ENCODE results near the gene THOP1.
"Not testable (repeated sequence)": the region's sequence is repeated elsewhere in the genome, so short reads cannot be mapped to it uniquely, and the experiment has no call there.

Gene THOP1

DNA sequence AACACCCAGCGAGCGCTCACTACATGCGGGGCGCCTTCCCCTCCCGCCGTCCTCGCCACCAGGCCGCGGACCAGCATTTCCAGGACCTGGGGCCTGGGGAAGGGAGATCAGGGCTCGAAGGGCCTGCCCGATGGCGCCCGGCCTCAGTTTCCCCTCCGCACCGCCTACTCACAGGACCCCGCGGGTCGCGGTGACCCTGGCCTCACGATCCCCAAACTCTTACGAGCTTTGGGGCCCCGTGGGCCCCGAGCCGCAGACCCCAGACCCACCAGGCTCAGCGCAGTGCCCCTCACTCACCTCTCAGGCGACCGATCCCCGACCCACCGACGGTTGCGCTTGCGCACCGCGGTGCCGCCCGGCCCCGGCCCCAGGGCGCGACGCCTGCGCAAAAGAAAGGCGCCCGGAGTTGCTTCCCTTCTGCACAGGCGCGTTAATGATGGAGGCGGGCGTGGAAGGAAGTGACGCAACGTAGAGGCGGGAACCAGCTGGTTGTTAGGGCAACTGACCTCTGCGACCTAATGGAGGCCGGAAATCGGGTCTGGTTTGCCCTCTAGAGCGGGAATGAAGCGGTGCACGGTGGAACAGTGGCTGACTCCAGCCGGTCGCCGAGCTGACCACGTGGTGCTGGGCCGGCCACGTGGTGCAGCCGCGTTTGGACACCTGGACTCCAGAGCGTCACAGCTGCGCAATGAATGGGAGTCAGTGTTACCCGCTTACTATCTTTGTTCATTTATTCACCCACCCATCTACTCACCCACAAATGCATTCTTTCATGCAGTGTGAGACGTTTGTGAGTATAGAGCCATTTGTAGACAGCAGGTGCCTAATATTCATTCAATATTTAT lies 2.1 kb upstream of the THOP1 start, which contains the start of gene SGTA:
TSS of gene SGTA (minus strand) at position 338 of the 845 bp plus-strand sequence. CDS start 14,205 bp downstream, outside the sequence.
- FAIRE-seq, result peak; percentile 95

DNA sequence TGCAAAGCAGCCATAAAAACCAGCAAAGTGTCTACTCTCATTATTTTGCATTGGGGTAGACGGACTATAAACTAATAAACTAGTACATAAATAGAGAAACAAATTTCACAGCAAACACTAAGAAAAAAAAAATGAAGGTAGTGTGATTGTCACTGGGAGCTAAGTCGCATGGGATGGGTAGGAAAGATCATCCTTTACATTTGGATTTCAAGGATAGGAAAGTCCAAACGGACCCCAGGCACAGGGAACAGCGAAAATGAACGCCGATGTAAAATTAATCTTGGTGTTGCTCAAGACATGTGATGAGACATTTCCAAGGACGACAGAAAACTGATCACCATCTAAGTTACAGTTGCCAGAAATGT lies 1.5 kb upstream of the THOP1 start:
- FAIRE-seq, result no peak

DNA sequence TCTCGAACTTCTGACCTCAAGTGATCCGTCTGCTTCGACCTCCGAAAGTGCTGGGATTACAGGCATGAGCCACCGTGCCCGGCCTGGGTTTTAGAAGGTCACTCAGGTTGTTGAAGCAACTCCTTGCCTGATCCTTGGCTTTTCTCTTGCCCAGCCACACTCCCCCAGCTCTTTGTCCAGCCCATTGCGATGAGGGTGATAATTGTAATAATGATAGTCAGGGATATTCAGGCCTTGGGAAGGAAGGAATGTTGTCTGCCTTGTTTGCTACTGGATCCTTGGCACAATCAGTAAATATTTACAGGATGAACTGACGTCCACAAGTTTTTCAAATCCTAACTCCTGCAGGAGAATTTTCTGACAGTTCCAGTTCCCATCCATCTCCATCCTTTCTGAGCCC lies 1.8 kb downstream of the THOP1 start:
- no peak for FAIRE-seq

DNA sequence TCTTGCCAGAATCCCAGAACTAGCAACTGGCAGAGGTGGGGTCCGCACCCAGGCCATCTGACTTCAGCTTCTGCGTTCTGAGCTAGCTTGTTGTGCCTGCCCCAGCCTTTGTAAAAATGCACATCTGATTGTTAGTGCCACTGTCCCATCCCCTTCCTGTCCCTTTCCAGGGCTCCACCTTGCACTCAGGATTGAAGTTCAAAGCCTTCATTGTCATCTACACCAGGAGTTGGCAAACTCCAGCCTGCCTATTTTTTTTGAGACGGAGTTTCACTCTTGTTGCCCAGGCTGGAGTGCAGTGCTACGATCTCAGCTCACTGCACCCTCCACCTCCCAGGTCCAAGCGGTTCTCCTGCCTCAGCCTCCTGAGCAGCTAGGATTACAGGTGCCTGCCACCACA lies 2.9 kb downstream of the THOP1 start:
- no peak for FAIRE-seq

DNA sequence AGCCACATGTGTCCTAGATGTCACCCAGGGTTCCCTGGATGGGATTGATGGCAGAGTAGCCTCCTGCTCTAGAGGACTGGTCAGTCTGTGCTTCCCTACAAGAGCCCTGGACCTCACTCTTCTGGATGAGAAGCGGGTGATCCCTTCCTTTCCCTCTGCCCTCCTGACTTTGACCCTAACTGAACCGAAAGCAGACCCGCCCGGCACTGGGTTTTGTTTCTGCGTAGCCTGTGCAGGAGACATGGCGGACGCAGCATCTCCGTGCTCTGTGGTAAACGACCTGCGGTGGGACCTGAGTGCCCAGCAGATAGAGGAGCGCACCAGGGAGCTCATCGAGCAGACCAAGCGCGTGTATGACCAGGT lies 4.9 kb downstream of the THOP1 start:
- FAIRE-seq, result no peak

DNA sequence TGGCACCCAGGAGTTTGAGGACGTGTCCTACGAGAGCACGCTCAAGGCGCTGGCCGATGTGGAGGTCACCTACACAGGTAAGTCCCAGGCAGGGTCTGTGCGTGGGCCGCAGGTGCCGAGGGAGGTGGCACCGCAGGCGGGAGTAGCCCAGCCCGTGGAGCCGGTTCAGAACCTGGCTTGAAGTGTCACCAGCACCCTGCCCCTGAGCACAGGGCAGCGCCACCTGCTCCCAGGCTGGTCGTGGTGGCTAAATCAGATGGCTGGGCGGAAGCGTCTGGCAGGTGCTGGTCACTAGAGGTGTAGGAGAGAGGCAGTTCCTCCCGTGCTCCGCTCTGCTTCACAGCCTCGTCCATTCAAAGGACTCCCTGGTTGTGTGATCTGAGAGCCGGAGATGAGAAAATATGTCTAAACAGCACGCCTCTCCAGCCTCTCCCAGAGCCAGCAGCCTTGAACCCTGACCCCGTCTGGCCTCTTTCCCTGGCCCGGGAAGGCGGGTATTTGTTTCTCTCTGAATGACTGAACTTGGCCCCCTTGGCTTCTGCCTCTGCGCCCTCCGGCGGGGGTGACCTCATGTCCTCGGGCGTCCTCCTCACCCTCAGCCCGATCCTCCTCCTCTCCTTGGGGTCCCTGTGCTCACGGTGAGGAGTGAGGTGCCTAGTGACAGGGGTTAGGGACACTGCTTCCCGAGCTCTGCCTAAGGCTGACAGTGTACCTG lies 5.4 kb downstream of the THOP1 start:
- no peak for FAIRE-seq

DNA sequence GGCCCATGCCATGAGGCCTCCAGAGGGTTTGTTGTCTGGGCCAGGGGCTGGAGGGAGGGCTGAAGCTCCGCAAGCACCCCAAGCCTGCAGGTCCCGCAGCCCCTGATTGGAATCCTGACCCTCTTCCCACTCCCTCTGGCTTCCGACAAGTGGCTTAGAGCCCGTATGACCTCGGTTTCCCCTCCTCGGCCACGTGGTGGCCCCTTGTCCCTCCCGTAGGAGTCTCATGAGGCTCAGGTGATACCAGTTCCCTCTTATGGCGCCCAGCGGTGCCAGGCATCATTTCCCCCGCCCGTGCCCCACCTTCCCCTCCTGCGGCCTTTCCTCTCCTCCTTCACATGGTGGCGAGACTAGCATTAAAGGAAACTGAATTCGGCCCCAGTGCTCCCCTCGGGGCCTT lies 6.1 kb downstream of the THOP1 start:
- FAIRE-seq, result no peak

DNA sequence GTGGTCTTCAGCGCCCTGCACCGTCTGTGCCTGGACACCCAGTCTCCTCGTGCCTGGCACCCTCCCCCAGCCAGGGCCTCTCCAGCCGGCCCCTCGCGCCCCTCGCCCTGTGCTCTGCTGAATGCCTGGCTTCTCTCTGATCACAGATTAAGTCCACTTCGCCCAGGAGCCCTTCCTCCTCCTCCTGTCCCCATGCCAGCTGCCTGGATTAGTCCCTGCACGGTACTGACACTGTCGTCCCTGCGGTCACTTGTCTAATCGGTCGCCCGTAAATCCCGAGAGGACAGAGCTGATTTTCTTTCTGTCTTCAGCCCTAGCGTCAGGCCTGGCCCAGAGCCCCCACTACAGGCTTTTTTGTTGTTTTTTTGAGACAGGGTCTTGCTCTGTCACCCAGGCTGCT lies 6.6 kb downstream of the THOP1 start:
- no peak for FAIRE-seq

DNA sequence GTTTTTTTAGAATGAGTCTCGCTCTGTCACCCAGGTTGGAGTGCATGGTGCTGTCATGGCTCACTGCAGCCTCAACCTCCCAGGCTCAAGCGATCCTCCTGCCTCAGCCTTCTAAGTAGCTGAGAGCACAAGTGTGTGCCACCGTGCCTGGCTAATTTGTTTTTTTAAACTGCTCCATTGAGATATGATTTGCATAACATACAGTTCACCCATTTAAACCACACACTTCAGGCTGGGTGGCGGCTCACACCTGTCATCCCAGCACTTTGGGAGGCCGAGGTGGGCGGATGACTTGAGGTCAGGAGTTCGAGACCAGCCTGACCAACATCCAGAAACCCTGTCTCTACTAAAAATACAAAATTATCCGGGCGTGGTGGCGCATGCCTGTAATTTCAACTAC lies 7.4 kb downstream of the THOP1 start:
- not testable (repeated sequence) for FAIRE-seq

DNA sequence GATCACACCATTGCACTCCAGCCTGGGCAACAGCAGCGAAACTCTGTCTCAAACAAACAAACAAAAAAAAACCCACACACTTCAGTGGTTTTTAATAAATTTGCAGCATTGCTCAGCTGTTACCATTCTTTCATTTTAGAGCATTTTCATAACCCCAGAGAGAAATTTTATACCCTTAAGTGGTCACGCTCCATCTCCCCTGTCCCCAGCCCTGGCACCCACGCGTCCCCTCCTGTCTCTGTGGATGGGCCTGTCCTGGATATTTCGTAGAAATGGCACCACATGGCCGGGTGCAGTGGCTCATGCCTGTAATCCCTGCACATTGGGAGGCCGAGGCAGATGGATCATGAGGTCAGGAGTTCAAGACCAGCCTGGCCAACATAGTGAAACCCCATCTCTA lies 7.8 kb downstream of the THOP1 start:
- FAIRE-seq, result no peak

DNA sequence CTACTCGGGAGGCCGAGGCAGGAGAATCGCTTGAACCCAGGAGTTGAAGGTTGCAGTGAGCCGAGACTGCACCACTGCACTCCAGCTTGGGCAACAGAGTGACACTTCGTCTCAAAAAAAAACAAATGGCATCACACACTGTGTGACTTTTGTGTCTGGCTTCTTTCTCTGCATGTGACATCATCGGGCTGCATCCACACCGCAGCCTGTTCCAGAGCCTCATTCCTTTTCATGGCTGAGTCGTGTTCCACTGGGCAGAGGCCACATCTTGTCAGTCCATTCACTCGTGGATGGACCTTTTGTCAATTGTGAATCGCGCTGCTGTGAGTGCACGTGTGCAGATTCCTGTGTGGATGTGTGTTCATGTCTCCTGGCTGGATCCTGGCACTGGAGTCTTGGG lies 8.3 kb downstream of the THOP1 start:
- no peak for FAIRE-seq

DNA sequence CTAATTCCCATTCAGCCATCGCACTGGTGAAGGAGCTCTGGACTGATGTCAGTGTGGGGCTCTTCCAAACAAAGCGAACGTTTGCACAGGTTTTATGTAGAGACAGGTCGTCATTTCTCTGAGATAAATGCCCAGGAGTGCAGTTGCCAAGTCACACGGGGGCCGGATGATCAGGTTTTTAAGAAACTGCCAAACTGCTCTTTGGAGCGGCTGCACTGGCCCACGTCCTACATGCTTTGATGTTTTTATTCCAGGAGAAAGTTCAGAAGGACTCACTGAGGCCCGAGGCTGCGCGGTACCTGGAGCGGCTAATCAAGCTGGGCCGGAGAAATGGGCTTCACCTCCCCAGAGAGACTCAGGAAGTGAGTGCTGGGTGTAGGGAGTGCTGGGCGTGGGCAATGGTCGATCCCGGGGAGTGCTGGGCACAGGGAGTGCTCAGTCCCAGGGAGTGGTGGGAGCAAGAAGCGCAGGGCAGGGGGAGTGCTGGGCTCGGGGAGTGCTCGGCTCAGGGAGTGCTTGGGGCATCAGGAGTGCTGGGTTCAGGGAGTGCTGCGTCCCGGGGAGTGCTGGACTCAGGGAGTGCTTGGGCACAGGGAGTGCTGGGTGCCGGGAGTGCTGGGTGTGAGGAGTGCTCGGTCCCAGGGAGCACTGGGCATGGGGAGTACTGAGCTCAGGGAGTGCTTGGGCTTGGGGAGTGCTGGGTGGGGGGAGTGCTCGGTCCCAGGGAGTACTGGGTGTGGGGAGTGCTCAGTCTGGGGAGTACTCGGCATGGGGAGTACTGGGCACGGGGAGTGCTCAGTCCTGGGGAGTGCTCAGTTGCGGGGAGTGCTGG lies 10.7 kb downstream of the THOP1 start:
- FAIRE-seq, result no peak

DNA sequence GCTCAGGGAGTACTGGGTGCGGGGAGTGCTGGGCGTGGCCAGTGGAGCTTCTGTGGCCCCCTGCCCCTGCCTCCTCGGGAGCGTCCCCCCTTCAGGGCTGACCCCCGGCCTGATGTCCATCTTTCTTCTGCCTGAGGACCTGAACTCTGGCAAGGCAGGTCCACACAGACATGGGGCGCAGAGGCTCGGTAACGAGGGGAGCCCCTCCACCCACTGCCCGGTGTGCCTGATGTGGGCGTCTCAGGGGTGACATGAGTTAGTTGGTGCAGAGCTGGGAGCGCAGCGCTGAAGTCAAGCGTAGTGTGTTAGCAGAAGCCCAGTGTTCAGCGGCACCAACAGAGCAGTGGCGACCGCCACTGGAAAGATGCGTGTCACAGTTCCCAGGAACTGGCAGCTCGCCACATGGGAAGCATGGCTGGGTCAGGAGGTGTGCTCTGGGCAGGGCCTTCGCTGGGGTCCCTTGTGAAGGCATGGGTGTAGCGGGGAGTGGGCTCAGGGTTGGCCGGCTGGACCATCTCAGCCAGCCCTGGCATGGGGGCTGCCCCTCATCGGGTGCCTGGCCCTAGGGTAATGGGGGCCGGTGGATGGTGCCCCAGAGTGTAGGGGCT lies 11.5 kb downstream of the THOP1 start:
- FAIRE-seq, result no peak

DNA sequence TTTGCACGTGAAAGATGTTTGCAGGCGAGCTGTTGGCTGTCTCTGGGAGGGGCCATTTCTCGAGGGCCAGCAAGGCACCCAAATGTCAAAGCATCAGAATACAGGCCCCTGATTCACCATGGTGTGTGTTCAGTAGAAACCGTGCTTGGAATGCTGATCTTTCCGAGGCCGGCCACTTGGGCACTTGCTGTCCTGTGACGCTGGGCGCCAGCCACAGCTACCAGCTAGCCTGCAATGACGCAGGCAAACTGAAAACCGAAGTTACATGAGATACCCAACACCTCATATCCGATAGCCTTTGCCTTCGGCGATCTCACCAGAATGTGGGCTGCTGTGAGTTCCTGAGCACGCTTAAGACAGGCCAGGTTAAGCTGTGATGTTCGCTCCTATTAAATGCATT lies 12.0 kb downstream of the THOP1 start:
- FAIRE-seq, result no peak

DNA sequence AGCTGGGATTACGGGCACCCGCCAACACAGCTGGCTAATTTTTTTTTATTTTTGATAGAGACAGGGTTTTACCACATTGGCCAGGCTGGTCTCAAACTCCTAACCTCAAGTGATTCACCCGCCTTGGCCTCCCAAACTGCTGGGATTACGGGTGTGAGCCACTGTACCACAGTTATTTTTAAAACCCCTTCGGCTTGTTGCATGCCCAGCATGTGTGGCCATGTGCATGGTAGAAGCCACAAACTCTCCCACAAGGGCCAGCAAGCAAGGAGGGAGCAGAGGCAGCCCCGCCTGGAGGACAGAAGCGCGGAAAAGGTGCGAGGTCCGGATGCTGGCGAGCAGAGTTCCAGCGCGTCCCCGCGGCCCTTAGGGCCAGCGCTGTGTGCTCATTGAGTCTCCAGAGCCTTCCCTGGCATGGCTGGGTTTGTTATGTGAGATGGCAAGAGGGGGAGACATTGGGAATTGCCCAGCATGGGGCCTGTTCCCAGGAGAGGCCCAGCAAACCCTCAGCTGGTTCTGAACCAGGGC lies 12.9 kb downstream of the THOP1 start:
- no peak for FAIRE-seq

DNA sequence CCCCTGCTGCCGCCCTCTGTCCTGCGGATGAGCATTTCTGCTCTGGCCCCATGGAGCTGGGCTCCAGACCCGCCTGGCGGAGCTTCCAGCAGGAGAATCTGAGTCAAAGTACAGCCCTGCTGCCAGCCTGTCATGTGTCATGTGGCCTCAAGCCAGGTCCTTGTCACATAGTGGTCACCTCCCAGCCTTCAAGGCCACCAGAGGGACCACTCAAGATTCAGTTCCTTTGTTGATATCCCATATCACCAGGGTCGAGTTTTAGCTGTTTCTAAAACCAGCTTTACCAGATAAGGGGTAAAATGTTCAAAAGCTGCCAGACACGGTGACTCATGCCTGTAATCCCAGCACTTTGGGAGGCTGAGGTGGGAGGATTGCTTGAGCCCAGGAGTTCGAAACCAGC lies 13.4 kb downstream of the THOP1 start:
- no peak for FAIRE-seq

DNA sequence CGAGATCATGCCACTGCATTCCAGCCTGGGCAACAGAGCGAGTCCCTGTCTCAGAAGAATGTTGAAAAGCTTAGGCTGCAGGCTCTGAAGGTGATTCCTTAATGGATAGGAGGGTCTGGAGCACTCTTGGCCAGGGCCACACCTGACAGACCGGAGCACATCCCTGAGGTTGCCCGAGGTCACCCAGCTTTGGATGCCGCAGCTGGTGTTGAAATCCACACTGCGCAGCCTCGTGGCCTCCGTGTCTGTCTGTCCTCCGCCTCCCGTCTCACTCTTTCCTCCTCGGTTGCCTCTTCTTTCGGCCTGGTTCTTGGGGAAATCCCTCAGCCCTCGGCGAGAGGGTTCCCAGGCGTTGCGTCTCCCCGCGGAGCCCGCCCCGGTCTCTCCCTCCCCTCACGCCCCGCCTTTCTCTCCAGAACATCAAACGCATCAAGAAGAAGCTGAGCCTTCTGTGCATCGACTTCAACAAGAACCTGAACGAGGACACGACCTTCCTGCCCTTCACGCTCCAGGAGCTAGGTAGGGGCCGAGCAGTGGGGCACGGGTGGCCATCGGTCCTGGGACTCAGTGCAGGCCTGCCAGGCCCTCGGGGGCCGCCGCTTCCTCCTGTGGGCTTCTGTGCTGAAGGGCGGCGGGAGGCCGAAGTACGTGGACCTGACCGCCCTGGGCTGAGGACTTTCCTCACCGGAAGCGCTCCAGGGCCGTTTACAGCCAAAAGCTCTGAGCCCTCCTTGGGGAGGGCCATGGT lies 14.1 kb downstream of the THOP1 start:
- no peak for FAIRE-seq

DNA sequence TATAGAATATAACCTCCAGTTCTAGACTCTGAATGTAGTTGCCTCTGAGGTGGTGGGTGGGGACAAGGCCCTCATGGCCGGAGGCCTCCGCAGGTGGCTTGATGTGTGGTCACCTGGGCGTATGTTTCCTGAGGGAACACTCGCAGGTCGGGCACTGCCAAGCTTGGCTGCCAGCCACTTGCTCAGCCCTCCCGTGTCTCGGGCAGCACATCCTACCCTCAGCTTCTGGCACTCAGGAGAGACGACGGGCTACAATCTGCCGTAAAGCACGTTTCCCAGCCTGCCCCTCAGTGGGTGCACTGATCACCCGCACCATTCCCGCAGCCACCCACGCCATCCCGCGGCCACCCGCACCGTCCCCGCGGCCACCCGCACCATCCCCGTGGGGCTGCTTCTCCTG lies 15.2 kb downstream of the THOP1 start:
- FAIRE-seq, result no peak

DNA sequence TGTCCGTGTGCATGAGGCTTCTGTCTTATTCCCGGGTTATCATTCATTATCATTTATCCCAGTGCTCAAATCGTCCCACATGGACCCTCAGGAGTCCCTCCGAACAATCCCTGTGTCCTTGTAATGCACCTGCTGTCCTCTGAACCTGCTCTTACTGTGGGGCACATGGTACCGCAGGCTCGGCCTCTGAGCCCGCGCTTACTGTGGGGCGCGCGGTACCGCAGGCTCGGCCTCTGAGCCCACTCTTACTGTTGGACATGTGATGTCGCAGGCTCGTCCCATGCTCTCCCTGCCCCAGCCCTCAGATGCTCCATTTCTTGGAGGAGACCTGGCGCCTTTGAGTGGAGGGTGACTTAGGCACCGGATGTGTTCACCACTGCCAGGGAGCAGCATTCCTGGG lies 17.5 kb downstream of the THOP1 start:
- no peak for FAIRE-seq

DNA sequence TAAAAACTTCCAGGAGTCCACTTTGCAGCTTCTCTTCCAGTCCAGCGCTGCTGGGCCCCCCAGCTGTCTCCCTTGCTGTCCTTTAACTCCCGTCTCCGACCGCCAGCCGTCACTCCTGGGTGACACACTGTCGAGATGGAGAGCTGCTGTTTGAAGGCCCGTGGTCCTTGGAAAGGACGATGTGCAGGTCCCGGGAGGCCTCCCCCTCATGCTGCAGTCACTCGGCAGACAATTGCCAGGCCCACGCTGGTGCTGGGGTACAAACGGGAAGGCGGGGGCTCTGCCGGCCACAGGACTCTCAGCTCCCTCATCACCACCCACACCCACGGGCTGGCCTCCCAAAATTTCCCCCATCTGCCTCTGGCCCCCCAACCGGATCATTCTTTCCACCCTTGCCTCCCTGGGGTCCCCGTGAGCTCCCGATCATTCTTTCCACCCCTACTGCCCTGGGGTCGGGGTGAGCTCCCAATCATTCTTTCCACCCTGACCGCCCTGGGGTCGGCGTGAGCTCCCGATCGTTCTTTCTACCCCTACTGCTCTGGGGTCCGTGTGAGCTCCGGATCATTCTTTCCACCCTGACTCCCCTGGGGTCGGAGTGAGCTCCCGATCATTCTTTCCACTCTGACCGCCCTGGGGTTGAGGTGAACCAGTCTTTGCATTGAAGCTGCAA lies 18.3 kb downstream of the THOP1 start:
- no peak for FAIRE-seq

All from endometrium (tissue), 2 donors.